Activated T-helper 1 cell treated with Interleukin-2 at 50 U/mL for 16 hours (primary cell): ENCODE measurements around the gene MYOG.

Experiments
- DNase-seq: peaks from one replicate; pipeline ENCODE4 v3.0.0-alpha.2; 2020; ENCODE audit warnings: low read depth

The MYOG gene

GRCh38 chr1:203085528-203086406 lies at the start of gene MYOG:
Gene MYOG (minus strand): TSS chr1:203086012. CDS start chr1:203085961, 51 bp downstream.
- no peak for DNase-seq

GRCh38 chr1:203133970-203134725 lies 48.3 kb upstream of the MYOG start:
- no peak for DNase-seq

- DNase-seq, result no peak
Measured at GRCh38 chr1:203131548-203132200, 45.9 kb upstream of the MYOG start.

GRCh38 chr1:203130358-203130985 lies 44.7 kb upstream of the MYOG start:
- no peak for DNase-seq

GRCh38 chr1:203129501-203130231 lies 43.9 kb upstream of the MYOG start:
- DNase-seq, result no peak

GRCh38 chr1:203128716-203129500 lies 43.1 kb upstream of the MYOG start:
- DNase-seq, result no peak

GRCh38 chr1:203128431-203128715 lies 42.6 kb upstream of the MYOG start:
- DNase-seq, result no peak

GRCh38 chr1:203127666-203128430 lies 42.0 kb upstream of the MYOG start, which contains the start of gene ADORA1:
Gene ADORA1 (plus strand): TSS chr1:203127726. CDS start chr1:203128842, 1,116 bp downstream.
- no peak for DNase-seq

GRCh38 chr1:203126866-203127665 lies 41.3 kb upstream of the MYOG start:
- DNase-seq, result no peak

- DNase-seq, result no peak
Measured at GRCh38 chr1:203126151-203126865, 40.5 kb upstream of the MYOG start.

GRCh38 chr1:203124546-203125317 lies 38.9 kb upstream of the MYOG start:
- DNase-seq, result no peak

GRCh38 chr1:203124011-203124410 lies 38.2 kb upstream of the MYOG start:
- no peak for DNase-seq

- DNase-seq, result no peak
Measured at GRCh38 chr1:203122159-203122558, 36.3 kb upstream of the MYOG start.

- DNase-seq, result no peak
Measured at GRCh38 chr1:203121186-203122015, 35.6 kb upstream of the MYOG start.

- no peak for DNase-seq
Measured at GRCh38 chr1:203120325-203121153, 34.7 kb upstream of the MYOG start.
